GM18502 (cell line): ENCODE data around the gene IRF6.

ENCODE experiments used
- ATAC-seq: cut with Tn5 transposase; IDR thresholded peaks from one replicate; pipeline ENCODE4 v1.9.1; 2021; ENCODE audit warnings: mild to moderate bottlenecking; ENCODE audit not compliant: unreplicated experiment, poor library complexity

Gene IRF6

GRCh38 chr1:209805875-209806760, at the start of gene IRF6:
Gene IRF6 (minus strand): TSS chr1:209806142. CDS start chr1:209801413, 4,729 bp downstream.
- peak; percentile 94 for ATAC-seq

GRCh38 chr1:209855623-209856022, 49.7 kb upstream of the IRF6 start:
- ATAC-seq, result no peak

- ATAC-seq, result no peak
These were observed 49.1 kb upstream of the IRF6 start for GRCh38 chr1:209855006-209855405.

DNA sequence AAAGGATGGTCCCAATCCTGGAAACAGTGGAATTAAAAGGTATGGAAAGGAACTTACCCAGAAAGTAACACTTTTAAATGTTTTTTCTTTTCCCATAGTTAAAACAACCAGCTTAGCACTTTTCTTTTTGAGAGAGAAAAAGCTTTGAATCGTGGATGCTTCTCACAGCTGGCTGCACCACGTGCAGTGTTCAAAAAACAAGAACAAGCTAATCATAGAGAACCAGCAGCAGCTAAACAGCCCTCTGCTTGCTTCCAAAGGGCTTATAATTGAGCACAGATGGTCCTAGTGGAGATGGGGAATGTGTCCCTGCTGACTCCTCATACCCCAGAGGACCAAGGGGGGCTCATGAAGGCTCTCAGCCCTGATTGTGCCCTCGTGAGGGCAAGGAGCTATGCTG, 48.3 kb upstream of the IRF6 start:
- no peak for ATAC-seq

DNA sequence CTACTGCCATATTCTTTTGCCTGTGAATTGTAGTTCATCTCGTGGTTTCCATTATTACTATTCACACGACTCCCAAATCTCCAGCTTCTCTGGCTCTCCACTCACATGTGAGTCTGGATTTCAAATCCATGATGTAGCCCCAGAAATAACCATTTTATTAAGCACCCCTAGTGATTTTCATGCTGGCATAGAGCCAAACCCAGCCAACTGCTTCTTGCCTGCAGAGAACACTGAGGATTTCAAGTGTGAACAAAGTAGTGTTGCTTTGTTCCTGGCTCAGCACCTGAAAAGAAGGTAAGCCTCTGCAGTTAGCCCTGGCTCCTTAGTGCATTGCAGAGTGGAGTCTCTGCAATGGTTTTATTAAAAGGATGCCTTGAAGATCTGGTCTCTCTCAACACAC, 47.7 kb upstream of the IRF6 start:
- no peak for ATAC-seq

GRCh38 chr1:209850342-209850979, 44.5 kb upstream of the IRF6 start:
- ATAC-seq, result no peak

DNA sequence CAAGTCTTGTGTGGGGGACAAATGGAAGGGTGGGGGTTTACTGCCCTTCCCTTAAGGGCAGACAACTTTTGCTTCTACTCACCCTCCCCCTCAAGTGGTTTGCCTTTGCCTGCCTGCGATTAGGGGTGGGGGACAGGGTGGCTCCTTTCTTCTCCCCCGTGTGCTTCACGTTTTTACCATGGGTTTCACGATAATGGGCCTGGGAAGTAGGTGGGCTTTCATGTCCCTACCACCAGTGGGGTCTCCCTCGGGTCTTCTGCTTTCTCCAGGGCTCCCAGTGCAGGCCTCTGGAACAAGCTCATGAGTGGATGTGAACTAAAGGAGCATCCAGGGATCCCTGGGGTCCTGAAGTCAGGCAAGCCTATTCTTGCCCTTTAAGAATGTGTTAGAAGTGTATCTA, 43.4 kb upstream of the IRF6 start:
- ATAC-seq, result no peak

DNA sequence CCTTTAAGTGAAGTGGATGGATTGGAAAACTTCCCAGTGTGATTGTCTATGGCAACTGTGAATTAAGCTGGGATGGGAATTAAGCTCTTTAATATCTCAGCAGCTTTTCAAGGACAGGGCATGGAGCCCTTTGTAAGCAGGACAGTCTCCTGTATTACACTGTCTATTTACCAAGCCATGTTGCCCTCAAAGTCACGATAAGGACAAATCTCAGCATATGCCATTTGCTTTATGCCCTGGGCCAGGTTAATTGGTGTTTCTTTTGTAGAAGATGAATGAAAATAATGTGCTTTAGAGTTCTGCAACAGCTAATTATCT, 39.4 kb upstream of the IRF6 start:
- ATAC-seq, result no peak

GRCh38 chr1:209844695-209845407, 38.9 kb upstream of the IRF6 start:
- no peak for ATAC-seq

DNA sequence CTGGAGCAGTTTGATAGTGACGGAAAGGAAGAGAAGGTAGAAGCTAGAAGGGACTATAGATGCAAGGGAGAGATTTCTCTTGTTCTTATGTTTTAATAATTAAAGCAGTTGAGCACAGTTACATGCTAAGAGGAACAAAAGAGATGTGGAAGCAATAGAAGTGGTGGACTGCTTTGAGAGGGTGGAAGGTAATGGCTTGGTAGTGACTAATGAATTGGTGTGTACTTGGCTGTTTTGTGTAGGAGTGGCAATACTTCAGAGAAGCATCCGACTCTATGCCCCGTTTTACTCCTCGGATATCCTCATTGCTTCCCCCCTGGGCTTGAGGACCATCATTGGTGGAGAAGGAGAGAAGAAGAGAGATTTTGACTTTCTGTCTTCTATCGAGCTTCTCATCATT, 34.7 kb upstream of the IRF6 start:
- ATAC-seq, result no peak

DNA sequence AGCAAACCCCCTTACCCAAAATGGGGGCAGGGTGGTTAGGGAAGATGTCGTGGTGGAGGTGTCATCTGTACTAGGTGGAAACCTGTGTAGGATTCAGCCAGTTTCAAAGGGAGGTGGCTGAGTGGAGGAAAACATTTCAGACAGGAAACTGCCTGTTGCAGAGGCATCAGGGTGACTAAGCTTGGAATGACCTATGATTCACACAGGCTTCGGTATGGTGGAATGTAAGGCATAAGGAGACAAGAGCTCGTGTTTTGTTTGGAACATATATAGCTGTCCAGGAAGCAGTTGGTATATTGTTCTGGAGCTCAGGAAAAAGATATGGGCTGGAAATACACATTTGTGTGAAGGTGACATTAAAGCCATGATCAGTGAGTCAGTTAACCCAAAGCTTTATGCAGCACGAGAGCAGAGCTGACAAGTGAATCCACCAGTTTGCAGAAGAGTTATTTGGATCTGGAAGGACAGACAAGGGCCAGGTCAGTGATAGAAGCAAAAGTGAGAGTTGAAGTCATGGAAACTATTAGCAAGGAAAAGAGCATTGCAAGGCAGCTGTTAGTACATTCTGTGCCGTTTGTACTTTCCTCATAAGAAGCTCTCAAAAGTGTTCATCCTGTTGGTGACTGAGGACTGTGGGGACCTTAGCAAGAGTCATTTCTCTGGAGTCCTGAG, 34.1 kb upstream of the IRF6 start:
- ATAC-seq, result no peak

GRCh38 chr1:209838537-209838936, 32.6 kb upstream of the IRF6 start:
- no peak for ATAC-seq

DNA sequence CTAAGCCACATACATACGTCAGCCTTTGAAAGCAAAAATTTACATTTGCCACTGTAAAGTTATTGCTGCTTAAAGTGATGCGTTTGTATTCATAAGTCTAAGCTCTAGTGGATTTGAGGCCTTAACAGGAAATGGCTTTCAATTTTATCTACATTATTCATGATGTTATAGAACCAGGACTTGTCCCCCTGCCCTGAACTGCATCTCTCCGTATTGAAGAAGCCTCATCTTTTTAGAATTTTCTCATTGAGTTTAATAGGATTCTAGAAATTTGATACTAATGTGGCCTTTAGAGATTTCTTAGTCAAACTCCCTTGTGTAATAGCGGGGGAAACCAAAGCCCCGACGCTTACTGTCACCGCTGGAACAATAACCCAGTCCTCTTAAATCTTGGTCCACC, 31.7 kb upstream of the IRF6 start:
- no peak for ATAC-seq

DNA sequence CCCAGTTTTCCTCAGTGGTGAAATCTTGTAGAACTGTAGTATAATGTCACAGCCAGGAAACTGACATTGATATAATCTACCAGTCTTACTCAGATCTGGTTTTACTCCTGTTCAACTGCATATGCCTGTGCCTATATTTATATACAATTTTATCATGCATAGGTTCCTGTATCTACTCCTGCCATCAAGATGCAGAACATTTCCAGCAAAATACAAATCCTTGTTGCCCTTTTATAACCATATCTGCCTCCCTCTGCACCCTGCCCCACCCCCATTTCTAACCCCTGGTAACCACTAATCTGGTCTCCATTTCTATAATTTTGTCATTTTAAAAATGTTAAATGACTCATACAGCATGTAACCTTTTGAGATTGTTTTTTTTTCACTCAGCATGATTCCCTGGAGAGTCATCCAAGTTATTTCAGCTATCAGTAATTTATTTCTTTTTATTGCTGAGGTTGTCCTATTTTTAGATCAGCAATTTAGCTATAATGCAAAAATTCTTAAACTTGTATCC, 29.9 kb upstream of the IRF6 start:
- no peak for ATAC-seq

GRCh38 chr1:209831615-209832014, 25.7 kb upstream of the IRF6 start:
- ATAC-seq, result no peak

GRCh38 chr1:209830722-209831121, 24.8 kb upstream of the IRF6 start:
- no peak for ATAC-seq

GRCh38 chr1:209829716-209830115, 23.8 kb upstream of the IRF6 start:
- no peak for ATAC-seq

GRCh38 chr1:209827384-209828262, 21.7 kb upstream of the IRF6 start, which contains the start of gene UTP25:
Gene UTP25 (plus strand): TSS chr1:209827972. CDS start chr1:209828064, 92 bp downstream.
- ATAC-seq, result peak; percentile 93

DNA sequence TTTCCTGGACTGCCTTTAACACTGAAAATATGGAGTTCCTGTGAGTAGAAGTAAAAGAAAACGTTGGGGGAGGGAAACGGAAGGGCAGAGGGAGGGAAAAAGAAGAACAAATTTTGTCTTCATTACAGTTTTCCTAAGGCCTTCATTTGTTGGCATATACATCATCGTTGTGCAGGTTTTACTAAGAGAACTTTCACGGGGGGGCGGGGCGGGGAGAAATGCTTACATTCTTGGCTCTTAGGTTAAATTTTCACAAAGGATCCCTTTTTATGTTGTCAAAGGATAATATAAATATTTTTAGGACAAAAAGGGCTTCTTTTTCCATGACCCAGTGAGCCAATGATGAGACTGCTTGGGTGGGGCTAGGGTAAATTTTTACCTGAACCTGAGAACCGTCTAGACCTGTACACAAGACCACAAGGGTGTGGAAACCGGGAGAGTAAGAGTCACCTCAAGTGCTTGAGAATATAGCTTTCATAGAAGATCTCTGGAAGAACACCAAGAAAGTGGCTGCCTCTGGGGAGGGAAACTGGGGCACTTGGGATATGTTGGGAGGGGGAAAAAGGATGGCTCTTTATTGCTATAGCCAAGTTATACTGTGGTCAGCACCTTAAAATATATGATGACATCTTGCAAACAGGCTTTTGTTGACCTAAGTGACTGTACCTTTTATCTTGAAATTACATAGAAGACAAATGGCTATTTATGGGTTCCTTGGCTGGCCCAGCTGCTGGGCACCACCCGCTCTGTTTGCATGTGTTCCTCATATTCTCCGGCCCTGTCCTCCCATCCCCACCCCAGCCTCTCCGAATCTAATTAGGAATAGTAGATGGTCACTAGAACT, 19.9 kb upstream of the IRF6 start:
- ATAC-seq, result no peak
